GM18858 (cell line): Measurements from ENCODE around the gene UBQLN2.
A peak's percentile ranks its signal among the peaks of the same experiment; 100 is the strongest.
"Not testable (repeated sequence)": the region's sequence is repeated elsewhere in the genome, so short reads cannot be mapped to it uniquely, and the experiment has no call there.

Experiments used
- ATAC-seq: cut with Tn5 transposase; IDR thresholded peaks from one replicate; pipeline ENCODE4 v1.9.1; 2021; ENCODE audit not compliant: unreplicated experiment

The UBQLN2 gene

DNA sequence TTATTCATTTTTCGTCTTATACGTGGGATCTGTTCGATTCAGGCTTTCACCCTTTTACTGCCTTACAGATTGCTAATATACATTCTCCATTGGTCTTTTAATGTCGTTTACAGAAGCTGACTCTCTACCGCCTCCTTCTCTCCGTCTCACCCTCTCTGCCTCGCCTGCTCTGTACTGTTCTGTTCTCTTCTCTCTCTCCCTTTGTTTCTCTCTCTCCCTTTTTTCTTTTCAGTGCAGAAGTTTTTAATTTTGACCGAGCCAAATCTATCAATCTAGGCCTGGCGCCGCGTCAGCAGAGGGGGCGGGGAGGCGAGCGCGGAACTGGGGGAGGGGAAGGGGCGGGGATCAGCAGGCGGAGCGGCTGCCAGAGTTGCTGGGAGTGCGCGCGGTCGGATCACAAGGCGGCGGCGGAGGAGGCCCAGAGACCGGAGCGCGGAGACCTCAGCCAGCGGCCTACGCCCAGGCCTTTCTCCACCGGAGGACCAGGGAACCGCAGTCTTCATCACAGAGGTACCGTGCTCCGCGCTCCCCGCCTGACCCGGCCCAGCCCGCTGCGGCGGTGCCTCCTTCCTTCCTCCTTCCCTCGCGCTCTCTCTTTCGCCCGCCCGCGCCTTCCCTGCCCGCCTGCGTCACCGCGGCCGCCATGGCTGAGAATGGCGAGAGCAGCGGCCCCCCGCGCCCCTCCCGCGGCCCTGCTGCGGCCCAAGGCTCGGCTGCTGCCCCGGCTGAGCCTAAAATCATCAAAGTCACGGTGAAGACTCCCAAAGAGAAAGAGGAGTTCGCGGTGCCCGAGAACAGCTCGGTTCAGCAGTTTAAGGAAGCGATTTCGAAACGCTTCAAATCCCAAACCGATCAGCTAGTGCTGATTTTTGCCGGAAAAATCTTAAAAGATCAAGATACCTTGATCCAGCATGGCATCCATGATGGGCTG is at the start of gene UBQLN2:
UBQLN2 (plus strand) TSS at position 397 of the 931 bp plus-strand sequence; CDS start at position 644, 247 bp downstream.
- ATAC-seq = peak; percentile 54

- no peak for ATAC-seq
These were observed 43.8 kb upstream of the UBQLN2 start for GRCh38 chrX:56519642-56520041.

GRCh38 chrX:56529482-56530007 is 33.9 kb upstream of the UBQLN2 start:
- not testable (repeated sequence) for ATAC-seq

DNA sequence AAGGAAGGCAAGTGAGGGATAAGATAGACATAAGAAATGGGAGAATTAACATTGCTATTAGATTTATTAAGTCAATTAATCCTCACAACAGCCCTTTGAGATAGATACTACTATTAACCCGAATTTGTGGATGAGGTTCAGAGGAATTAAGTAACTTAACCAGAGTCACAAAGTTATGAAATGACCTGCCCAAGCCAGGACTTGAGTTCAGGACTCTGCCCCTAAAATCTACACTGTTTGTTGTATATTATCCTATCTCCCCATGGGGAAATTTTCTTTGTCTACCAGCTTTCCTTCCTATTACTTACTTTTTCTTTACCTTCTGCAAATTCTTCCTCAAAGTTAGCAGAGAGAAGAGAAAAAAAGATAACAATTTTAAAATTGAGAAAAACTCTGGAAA is 33.4 kb upstream of the UBQLN2 start:
- no peak for ATAC-seq

GRCh38 chrX:56550667-56551066 is 12.8 kb upstream of the UBQLN2 start:
- no peak for ATAC-seq

- ATAC-seq = no peak
These were observed 8.6 kb upstream of the UBQLN2 start for GRCh38 chrX:56554870-56555269.

GRCh38 chrX:56557376-56557929 is 6.0 kb upstream of the UBQLN2 start:
- no peak for ATAC-seq

GRCh38 chrX:56564164-56564885 is 898 bp downstream of the UBQLN2 start:
- no peak for ATAC-seq

GRCh38 chrX:56564921-56565840 is 1.8 kb downstream of the UBQLN2 start:
- no peak for ATAC-seq

DNA sequence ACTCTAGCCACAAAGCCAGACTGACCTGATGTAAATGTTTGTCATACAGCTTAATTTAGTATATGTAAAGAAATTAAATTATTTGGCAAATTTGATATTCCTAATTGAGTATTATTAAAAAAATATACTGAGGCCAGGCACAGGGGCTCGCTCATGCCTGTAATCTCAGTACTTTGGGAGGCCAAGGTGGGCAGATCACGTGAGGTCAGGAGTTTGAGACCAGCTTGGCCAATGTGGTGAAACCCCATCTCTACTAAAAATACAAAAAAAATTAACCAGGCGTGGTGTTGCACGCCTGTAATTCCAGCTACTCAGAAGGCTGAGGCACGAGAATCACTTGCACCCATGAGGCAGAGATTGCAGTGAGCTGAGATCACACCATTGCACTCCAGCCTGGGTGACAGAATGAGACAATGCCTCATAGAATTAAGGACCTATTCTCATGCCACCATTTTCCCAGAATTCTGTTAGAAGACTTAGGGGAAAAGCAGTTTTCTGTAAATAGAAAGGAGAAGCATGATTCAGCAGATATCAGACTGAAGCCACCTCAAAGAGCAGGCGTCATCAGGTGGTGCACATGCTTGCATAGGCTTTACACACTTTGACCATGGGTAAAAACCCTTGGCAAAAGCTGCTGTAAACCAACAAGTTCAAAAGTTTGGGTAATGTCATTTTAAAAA is 6.1 kb downstream of the UBQLN2 start:
- ATAC-seq = peak; percentile 36

DNA sequence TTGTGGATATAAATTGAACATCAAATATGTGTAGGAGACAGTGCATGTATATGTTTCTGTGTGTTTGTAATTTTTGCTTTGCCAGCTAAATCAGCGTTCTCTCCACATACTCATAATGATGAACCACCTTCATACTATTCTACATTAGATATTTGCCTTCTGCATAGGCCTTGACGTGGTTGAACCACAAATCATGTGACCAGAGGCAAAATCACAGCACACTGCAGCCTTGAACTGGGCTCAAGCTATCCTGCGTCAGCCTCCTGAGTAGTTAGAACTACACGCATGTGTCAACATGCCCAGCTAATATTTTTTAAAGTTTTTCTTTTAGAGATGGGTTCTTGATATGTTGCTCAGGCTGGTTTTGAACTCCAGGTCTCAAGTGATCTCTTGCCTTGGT is 9.5 kb downstream of the UBQLN2 start:
- no peak for ATAC-seq

GRCh38 chrX:56574861-56575260 is 11.4 kb downstream of the UBQLN2 start:
- no peak for ATAC-seq

- no peak for ATAC-seq
These were observed 13.3 kb downstream of the UBQLN2 start for GRCh38 chrX:56576721-56577120.

- no peak for ATAC-seq
These were observed 25.2 kb downstream of the UBQLN2 start for GRCh38 chrX:56588397-56589188.

GRCh38 chrX:56591830-56592229 is 28.4 kb downstream of the UBQLN2 start:
- not testable (repeated sequence) for ATAC-seq

- no peak for ATAC-seq
These were observed 36.7 kb downstream of the UBQLN2 start for GRCh38 chrX:56600141-56600540.

DNA sequence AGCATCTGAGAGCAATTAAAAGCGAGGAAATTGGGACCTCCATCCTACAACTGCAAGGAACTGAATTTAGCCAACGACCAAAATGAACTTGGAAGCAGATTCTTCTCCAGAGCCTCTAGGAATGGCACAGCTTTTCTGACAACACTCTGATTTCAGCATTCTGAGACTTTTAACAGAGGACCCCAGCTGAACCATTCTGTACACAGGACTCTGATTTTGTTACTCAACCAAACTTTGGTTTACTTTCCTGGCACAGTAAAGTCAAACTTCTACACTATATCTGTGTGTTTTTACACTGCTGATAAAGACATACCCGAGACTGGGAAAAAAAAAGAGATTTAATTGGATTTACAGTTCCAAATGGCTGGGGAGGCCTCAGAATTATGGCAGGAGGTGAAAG is 37.6 kb downstream of the UBQLN2 start:
- no peak for ATAC-seq

DNA sequence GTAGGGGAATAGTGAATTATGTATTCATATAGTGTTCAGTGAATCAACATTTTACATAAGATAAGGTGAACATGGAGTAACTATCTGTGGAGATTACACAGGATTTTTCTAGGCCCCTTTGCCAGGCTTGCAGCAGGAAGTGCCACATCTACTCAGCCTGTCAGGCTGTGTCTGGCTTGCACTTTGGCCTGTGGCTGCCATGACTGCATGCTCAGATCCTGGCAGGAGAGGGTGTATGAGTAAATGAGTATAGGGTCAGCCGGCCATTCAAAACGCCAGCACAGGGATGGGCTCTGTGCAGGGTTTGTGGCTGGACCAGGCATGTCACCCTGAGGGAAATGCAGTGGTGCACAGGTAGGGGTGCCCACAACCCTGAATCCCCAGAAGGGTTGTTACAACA is 51.9 kb downstream of the UBQLN2 start:
- ATAC-seq = no peak
